GM12878 (cell line): Measurements from ENCODE around the gene ZNF10. TPM values are rescaled to one million over a fixed set of nuclear protein-coding genes. Genes with fewer than 3 reads are reported as not detected.
A peak's percentile ranks its signal among the peaks of the same experiment; 100 is the strongest.

ENCODE experiments used
- ATAC-seq: fragments of 200-7000 bp; cut with Tn5 transposase; 3 replicates; pipeline ENCODE4 v1.9.1; 2020; ENCODE audit warnings: mild to moderate bottlenecking, moderate library complexity
- BruUV-seq: library from RNA; stranded (reverse); fragments of 400-500 nt; replicated peaks from 2 replicates; lab custom pipeline; 2021; lab: Mats Ljungman, UMichigan
- CTCF ChIA-PET: fragments of 300-600 bp; sonication (Branson Sonifier 250); formaldehyde crosslinking; extraction: SDS; loops from one replicate; lab custom pipeline; 2021; ENCODE audit warnings: inconsistent platforms; lab: Yijun Ruan, JAX
- POLR2A ChIA-PET: fragments of 350-600 bp; formaldehyde crosslinking; extraction: SDS; loops from one replicate; lab custom pipeline; 2021; ENCODE audit warnings: inconsistent platforms; lab: Charles Lee
- RAD21 ChIA-PET: fragments of 300-600 bp; sonication (Branson Sonifier 250); formaldehyde crosslinking; loops from one replicate; lab custom pipeline; 2023; ENCODE audit warnings: antibody characterized with exemption; ENCODE audit not compliant: unreplicated experiment; lab: Charles Lee
- SMC1A ChIA-PET: fragments of 300-600 bp; sonication (Branson Sonifier 250); formaldehyde crosslinking; loops from one replicate; lab custom pipeline; 2023; ENCODE audit not compliant: unreplicated experiment, uncharacterized antibody; lab: Charles Lee
- DNase-seq: peaks from one replicate; pipeline ENCODE4 v3.0.0-alpha.2; 2011; ENCODE audit warnings: low read depth, low spot score
- FAIRE-seq: peaks from 3 replicates; lab custom pipeline; 2011; peaks lifted over from hg19 to GRCh38; lab: Jason Lieb, UNC
- H2AFZ ChIP-seq: 2 replicates; pipeline ENCODE4 v1.6.0; 2011; ENCODE audit warnings: low read depth, low read length, control low read depth; ENCODE audit not compliant: control insufficient read depth
- H3K27ac ChIP-seq: 2 replicates; pipeline ENCODE4 v1.5.1; 2011; ENCODE audit warnings: control low read depth; ENCODE audit not compliant: control insufficient read depth, insufficient read depth
- H3K27me3 ChIP-seq, 2 experiments: replicated peaks in 1 of 2; 2 replicates each; pipeline versions ENCODE4 v1.6.0 to v1.6.1; 2011; ENCODE audit warnings: low read length in 1 of 2; ENCODE audit not compliant: control insufficient read depth in 2 of 2, insufficient read depth in 2 of 2
- H3K36me3 ChIP-seq, 2 experiments: 2 replicates each; pipeline ENCODE4 v1.5.1; 2011; ENCODE audit warnings: low read length in 1 of 2; ENCODE audit not compliant: control insufficient read depth in 2 of 2, insufficient read depth in 2 of 2
- H3K4me1 ChIP-seq: 2 replicates; pipeline ENCODE4 v1.6.1; 2011; ENCODE audit warnings: mild to moderate bottlenecking, low read length, moderate library complexity, mixed read lengths; ENCODE audit not compliant: control insufficient read depth, insufficient read depth
- H3K4me2 ChIP-seq: 2 replicates; pipeline ENCODE4 v1.6.0; 2011; ENCODE audit warnings: control low read depth; ENCODE audit not compliant: control insufficient read depth, insufficient read depth
- H3K4me3 ChIP-seq: fragments of 200-600 bp; sonication (generic); 2 replicates; pipeline ENCODE4 v1.5.1; 2016
- H3K79me2 ChIP-seq: 2 replicates; pipeline ENCODE4 v1.6.0; 2011; ENCODE audit warnings: low read length; ENCODE audit not compliant: control insufficient read depth, insufficient read depth
- H3K9ac ChIP-seq: 2 replicates; pipeline ENCODE4 v1.8.0; 2011; ENCODE audit warnings: low read length, control low read depth, mixed read lengths; ENCODE audit not compliant: control insufficient read depth, insufficient read depth
- H3K9me3 ChIP-seq: replicated peaks from 3 replicates; pipeline ENCODE4 v1.5.1; 2011; ENCODE audit warnings: mild to moderate bottlenecking, low read length; ENCODE audit not compliant: control insufficient read depth, insufficient read depth
- H4K20me1 ChIP-seq: 2 replicates; pipeline ENCODE4 v1.6.0; 2011; ENCODE audit not compliant: control insufficient read depth, insufficient read depth
- CBX5 ChIP-seq: sonication (generic); IDR thresholded peaks from 2 replicates; pipeline ENCODE4 v1.6.1; 2016; ENCODE audit warnings: low read depth, moderate library complexity, mild to moderate bottlenecking, inconsistent platforms
- KLF5 ChIP-seq: fragments of 450-650 bp; IDR thresholded peaks from 2 replicates; pipeline ENCODE4 v1.6.1; 2014; ENCODE audit warnings: mild to moderate bottlenecking; ENCODE audit not compliant: partially characterized antibody
- NR2F1 ChIP-seq: fragments of 450-650 bp; conservative IDR thresholded peaks from 2 replicates; pipeline ENCODE4 v1.6.1; 2017; ENCODE audit warnings: mild to moderate bottlenecking
- SMARCA5 ChIP-seq: fragments of 450-650 bp; IDR thresholded peaks from 2 replicates; pipeline ENCODE4 v1.6.1; 2017; ENCODE audit warnings: mild to moderate bottlenecking
- SREBF2 ChIP-seq: IDR thresholded peaks from 2 replicates; pipeline ENCODE4 v1.6.1; 2012; ENCODE audit warnings: mild to moderate bottlenecking, low read length
- TARDBP ChIP-seq: IDR thresholded peaks from 2 replicates; pipeline ENCODE4 v1.6.1; 2016; ENCODE audit warnings: borderline replicate concordance
- WGBS: methylation state at CpG from one replicate; pipeline ENCODE4 v1.1.6; 2016; ENCODE audit warnings: low lambda C conversion rate; ENCODE audit not compliant: insufficient replicate concordance, insufficient coverage; ENCODE audit errors: missing lambda C conversion rate; 5-methylcytosine and 5-hydroxymethylcytosine counted together
- in situ Hi-C: fragments of 300-500 bp; cut with MboI; formaldehyde crosslinking; loops from 9 replicates; pipeline ENCODE4 v1.14.3; 2018; ENCODE audit warnings: mixed read lengths
- intact Hi-C: fragments of 100-400 bp; cut with micrococcal nuclease; formaldehyde crosslinking; loops from one replicate; pipeline ENCODE4 v1.14.2; 2022; ENCODE audit not compliant: unreplicated experiment
- polyA plus RNA-seq, 11 experiments: library from polyadenylated mRNA; depleted of rRNA in 4 of 11; unstranded in 6 of 11; stranded (reverse) in 5 of 11; fragments of >200 nt; fragmentation: Nextera tagmentation in 4 of 11; fragmentation: Illumina TruSeq in 1 of 11; extraction: Ambion mirVana in 4 of 11; extraction: Trizol in 1 of 11; gene quantifications; 1 replicate in 1 of 11; 2 replicates in 10 of 11; pipeline versions ENCODE4 v1.2.1 to v1.2.3, GENCODE V29; 2011 to 2016; ENCODE audit warnings: inconsistent platforms in 2 of 11, missing spikeins in 2 of 11, low read depth in 1 of 11
- total RNA-seq, 4 experiments: library from RNA; depleted of rRNA in 3 of 4; stranded (reverse); fragments of >200 nt in 3 of 4; fragmentation: Illumina TruSeq in 1 of 4; extraction: Trizol in 1 of 4; gene quantifications; 2 replicates each; pipeline versions ENCODE4 v1.2.1 to v1.2.3, GENCODE V29; 2013 to 2021

The ZNF10 gene
- total and polyA plus RNA-seq, 10 of the 15 experiments (the other 5 are each of a cell fraction or from before 2014, with no cell fraction given): 1.7 to 4.2 (median 2.9) TPM

DNA sequence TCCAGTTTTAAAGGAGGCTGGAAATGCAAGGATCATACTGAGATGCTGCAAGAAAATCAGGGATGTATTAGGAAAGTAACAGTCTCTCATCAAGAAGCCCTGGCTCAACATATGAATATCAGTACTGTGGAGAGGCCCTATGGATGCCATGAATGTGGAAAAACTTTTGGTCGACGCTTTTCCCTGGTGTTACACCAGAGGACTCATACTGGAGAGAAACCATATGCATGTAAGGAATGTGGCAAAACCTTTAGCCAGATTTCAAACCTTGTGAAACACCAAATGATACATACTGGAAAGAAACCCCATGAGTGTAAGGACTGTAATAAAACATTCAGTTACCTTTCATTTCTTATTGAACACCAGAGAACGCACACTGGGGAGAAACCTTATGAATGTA, 24.8 kb upstream of the ZNF10 start:
- in situ Hi-C loops: no loop called here
- BruUV-seq: TSS peak; percentile 15
- ChIA-PET RAD21 (no interaction called here), SMC1A (interaction anchor here (0.5 kb wide), 1 partner anchor 62 kb away, joined by 4 read pairs; no protein-coding TSS in a partner anchor), POLR2A (no interaction called here), CTCF (interaction anchor here (1.2 kb wide), 1 partner anchor 76 kb away, joined by 3 read pairs; the partner anchor contains the start of gene ZNF268)
- H3K36me3 ChIP-seq: peaks cover 0 to 14% of the 10 kb centered on the region in 2 experiments; a peak in 1 of 4 replicates
- no peak overlapping the region for H3K4me2 ChIP-seq
- no peak for TF ChIP-seq SREBF2
- TF ChIP-seq CBX5: peak; percentile 35; the same call in 1 of the 2 replicates
- TF ChIP-seq TARDBP: no peak
- no peak for TF ChIP-seq NR2F1
- intact Hi-C loops: no loop called here
- H3K4me3 ChIP-seq: no peak overlapping the region
- peaks cover 46% of the 10 kb centered on the region for H3K9me3 ChIP-seq
- H3K4me1 ChIP-seq: no peaks in the 10 kb centered on the region
- no peak overlapping the region for H2AFZ ChIP-seq
- FAIRE-seq: no peak
- no peak overlapping the region for H3K27ac ChIP-seq
- ATAC-seq: no peak
- no peak for DNase-seq
- WGBS: 98% methylated on average over 3 of the region's 3 CpGs
- H4K20me1 ChIP-seq: no peaks in the 10 kb centered on the region
- H3K79me2 ChIP-seq: no peaks in the 10 kb centered on the region
- no peak overlapping the region for H3K9ac ChIP-seq
- no peaks in the 10 kb centered on the region for H3K27me3 ChIP-seq

DNA sequence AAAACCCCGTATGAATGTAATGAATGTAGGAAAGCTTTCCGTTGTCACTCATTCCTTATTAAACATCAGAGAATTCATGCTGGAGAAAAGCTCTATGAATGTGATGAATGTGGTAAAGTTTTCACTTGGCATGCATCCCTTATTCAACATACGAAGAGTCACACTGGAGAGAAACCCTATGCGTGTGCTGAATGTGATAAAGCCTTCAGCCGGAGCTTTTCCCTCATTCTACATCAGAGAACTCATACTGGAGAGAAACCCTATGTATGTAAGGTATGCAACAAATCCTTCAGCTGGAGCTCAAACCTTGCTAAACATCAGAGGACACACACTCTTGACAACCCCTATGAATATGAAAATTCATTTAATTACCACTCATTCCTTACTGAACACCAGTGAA, 24.2 kb upstream of the ZNF10 start:
- Histone ChIP-seq H3K36me3 (peaks cover 0 to 14% of the 10 kb centered on the region in 2 experiments; a peak in 1 of 4 replicates), H3K4me3 (no peak overlapping the region), H3K27ac (no peak overlapping the region), H3K79me2 (no peaks in the 10 kb centered on the region), H3K9ac (no peak overlapping the region), H4K20me1 (no peaks in the 10 kb centered on the region), H3K9me3 (peaks cover 46% of the 10 kb centered on the region), H3K4me1 (no peaks in the 10 kb centered on the region), H3K27me3 (no peaks in the 10 kb centered on the region), H2AFZ (no peak overlapping the region), H3K4me2 (no peak overlapping the region)
- SMC1A ChIA-PET: no interaction called here
- intact Hi-C loops (no loop called here), in situ Hi-C loops (no loop called here)
- BruUV-seq: no TSS peak
- no peak for DNase-seq
- RAD21 ChIA-PET: no interaction called here
- POLR2A ChIA-PET: no interaction called here
- WGBS: 97% methylated on average over 5 of the region's 5 CpGs
- CTCF ChIA-PET: interaction anchor here (1.2 kb wide), 1 partner anchor 75 kb away, joined by 3 read pairs; the partner anchor contains the start of gene ZNF268
- no peak for FAIRE-seq
- no peak for TF ChIP-seq SMARCA5
- TF ChIP-seq KLF5: peak; percentile 42
- no peak for ATAC-seq
